ENCODE measurements around the gene ZBED5. TPM values are rescaled to one million over a fixed set of nuclear protein-coding genes. Genes with fewer than 3 reads are reported as not detected.

The ZBED5 gene
- 48.4 and 56.3 TPM in 2 replicates for polyA plus RNA-seq

GRCh38 chr11:10857709-10858438 lies at the start of gene ZBED5:
Gene ZBED5, minus strand, starts transcription at chr11:10858053. Its CDS starts 3,108 bp downstream, at chr11:10854945.

DNA sequence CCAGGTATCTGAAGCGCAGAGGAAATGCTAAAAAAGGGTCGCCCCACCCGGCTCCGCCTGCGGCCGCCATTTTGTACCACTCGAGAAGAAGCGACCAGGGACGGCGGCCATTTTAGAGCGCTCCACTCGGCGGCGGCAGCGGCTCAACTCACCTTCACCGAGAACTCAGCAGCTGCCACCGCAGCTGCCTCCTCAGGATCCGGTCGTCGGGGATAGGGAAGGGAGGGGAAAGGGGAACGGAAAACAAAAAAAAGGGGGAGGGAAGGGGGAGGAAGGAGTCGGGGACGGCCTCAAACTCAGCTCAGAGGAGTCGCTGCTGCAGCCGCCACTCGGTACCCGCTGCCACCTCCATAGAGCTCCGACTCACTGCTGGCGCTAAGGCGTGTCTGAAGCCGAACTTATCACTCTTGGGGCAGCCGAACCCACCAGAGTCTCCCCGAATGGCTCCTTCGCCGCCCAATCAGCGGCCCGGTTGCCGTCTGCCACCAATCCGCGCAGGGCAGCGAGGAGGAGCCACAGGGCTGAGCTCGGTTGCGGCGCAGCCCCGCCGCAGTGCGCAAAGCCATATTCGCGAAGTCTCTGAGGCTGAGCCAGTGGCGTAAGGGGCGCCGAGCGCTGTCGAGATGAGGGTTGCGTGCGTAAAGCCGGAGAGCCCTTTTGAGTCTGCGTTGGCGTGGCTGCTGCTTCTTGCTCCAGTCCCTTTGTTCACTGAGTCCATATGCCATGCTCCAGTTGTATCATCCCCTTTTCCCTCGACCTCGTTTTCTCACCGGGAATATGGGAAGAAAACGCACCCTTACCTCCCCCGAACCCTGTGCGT lies 49.1 kb downstream of the ZBED5 start, which contains the start of gene EIF4G2:
EIF4G2 (minus strand) TSS at position 374 of the 820 bp plus-strand sequence.

Other genes with a start within 250 kb of the ZBED5 start
- 1.3 and 2.3 TPM in 2 replicates for gene IRAG1, start 164.3 kb downstream of the ZBED5 start, polyA plus RNA-seq
- 13.4 and 19.8 TPM in 2 replicates for gene CTR9, start 106.8 kb downstream of the ZBED5 start, polyA plus RNA-seq
- gene EIF4G2, start 49.1 kb downstream of the ZBED5 start, polyA plus RNA-seq, result 288 and 293 TPM in 2 replicates

Data from Purkinje cell (primary cell).